ENCODE results near the gene AKAP8.

DNA sequence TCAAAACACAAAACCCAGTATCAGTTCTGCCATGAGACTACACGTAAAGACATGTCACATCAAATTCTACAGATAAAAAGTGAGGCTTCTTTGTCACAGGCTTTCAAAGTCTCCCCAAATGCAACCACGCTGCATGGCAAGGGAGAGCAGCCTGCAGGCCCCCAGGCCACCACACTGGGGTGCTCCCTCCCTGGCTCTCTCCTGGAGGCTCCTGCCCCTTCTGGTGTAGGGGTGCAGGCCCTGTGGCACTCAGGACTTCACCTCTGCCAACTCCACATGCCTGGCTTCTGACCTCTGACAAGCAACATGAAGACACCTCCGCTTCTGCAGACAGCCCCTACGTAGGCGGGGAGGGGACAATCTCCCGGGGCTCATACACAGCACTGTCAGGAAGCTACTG is 14.3 kb downstream of the AKAP8 start:
- TF ChIP-seq, protein P1, sequence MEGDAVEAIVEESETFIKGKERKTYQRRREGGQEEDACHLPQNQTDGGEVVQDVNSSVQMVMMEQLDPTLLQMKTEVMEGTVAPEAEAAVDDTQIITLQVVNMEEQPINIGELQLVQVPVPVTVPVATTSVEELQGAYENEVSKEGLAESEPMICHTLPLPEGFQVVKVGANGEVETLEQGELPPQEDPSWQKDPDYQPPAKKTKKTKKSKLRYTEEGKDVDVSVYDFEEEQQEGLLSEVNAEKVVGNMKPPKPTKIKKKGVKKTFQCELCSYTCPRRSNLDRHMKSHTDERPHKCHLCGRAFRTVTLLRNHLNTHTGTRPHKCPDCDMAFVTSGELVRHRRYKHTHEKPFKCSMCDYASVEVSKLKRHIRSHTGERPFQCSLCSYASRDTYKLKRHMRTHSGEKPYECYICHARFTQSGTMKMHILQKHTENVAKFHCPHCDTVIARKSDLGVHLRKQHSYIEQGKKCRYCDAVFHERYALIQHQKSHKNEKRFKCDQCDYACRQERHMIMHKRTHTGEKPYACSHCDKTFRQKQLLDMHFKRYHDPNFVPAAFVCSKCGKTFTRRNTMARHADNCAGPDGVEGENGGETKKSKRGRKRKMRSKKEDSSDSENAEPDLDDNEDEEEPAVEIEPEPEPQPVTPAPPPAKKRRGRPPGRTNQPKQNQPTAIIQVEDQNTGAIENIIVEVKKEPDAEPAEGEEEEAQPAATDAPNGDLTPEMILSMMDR (IDR thresholded peaks at IDR 0.05), result no peak
- no peak for TF ChIP-seq POLR2A (IDR thresholded peaks at IDR 0.05)
